SK-N-SH treated with all-trans-retinoic acid at 6 μM for 48 hours (cell line): ENCODE measurements around the gene FRG2C.
"Not testable (repeated sequence)": the region's sequence is repeated elsewhere in the genome, so short reads cannot be mapped to it uniquely, and the experiment has no call there.

Source experiments
- ARNTL ChIP-seq: fragments of 450-650 bp; formaldehyde crosslinking; IDR thresholded peaks from 2 replicates; pipeline ENCODE4 v1.5.0; 2020; ENCODE audit warnings: low read depth, mild to moderate bottlenecking, moderate library complexity, borderline replicate concordance
- BACH2 ChIP-seq: fragments of 250-450 bp; sonication (Bioruptor Pico); IDR thresholded peaks from 2 replicates; pipeline ENCODE4 v1.9.0; 2021; ENCODE audit warnings: mild to moderate bottlenecking, borderline replicate concordance
- GLIS3 ChIP-seq: fragments of 250-450 bp; sonication (Bioruptor Pico); IDR thresholded peaks from 2 replicates; pipeline ENCODE4 v1.5.0; 2020; ENCODE audit warnings: mild to moderate bottlenecking, moderate library complexity
- ISL1 ChIP-seq: fragments of 250-450 bp; sonication (Bioruptor Pico); IDR thresholded peaks from 2 replicates; pipeline ENCODE4 v2.1.2; 2022; ENCODE audit warnings: mild to moderate bottlenecking, moderate library complexity
- RARB ChIP-seq: fragments of 250-450 bp; sonication (Bioruptor Pico); IDR thresholded peaks from 2 replicates; pipeline ENCODE4 v1.8.0; 2021; ENCODE audit warnings: mild to moderate bottlenecking, moderate library complexity
- SNAI2 ChIP-seq: fragments of 250-450 bp; sonication (Bioruptor Pico); IDR thresholded peaks from 2 replicates; pipeline ENCODE4 v1.5.0; 2020; ENCODE audit warnings: mild to moderate bottlenecking, moderate library complexity
- TCF4 ChIP-seq: fragments of 250-450 bp; sonication (Bioruptor Pico); IDR thresholded peaks from 2 replicates; pipeline ENCODE4 v1.8.0; 2021; ENCODE audit warnings: mild to moderate bottlenecking, moderate library complexity, borderline replicate concordance
- ZFP3 ChIP-seq: fragments of 250-450 bp; sonication (Bioruptor Pico); IDR thresholded peaks from 2 replicates; pipeline ENCODE4 v1.5.0; 2020; ENCODE audit warnings: mild to moderate bottlenecking, moderate library complexity
- ZFP30 ChIP-seq: fragments of 450-650 bp; formaldehyde crosslinking; IDR thresholded peaks from 2 replicates; pipeline ENCODE4 v1.5.0; 2022; ENCODE audit warnings: mild to moderate bottlenecking, moderate library complexity
- ZNF565 ChIP-seq: fragments of 450-650 bp; formaldehyde crosslinking; conservative IDR thresholded peaks from 2 replicates; pipeline ENCODE4 v1.5.0; 2020; ENCODE audit warnings: low read depth, mild to moderate bottlenecking, moderate library complexity
- TF ChIP-seq, protein P1 (sequence below): fragments of 250-450 bp; sonication (Bioruptor Pico); IDR thresholded peaks from 2 replicates; pipeline ENCODE4 v1.8.0; 2020; ENCODE audit warnings: mild to moderate bottlenecking, moderate library complexity, borderline replicate concordance
- TF ChIP-seq, protein P2 (sequence below): fragments of 250-450 bp; sonication (Bioruptor Pico); IDR thresholded peaks from 2 replicates; pipeline ENCODE4 v1.5.1; 2021; ENCODE audit warnings: mild to moderate bottlenecking, moderate library complexity
- TF ChIP-seq, protein P3 (sequence below): fragments of 250-450 bp; sonication (Bioruptor Pico); IDR thresholded peaks from 2 replicates; pipeline ENCODE4 v1.5.1; 2020; ENCODE audit warnings: low read depth, mild to moderate bottlenecking, moderate library complexity

DNA sequence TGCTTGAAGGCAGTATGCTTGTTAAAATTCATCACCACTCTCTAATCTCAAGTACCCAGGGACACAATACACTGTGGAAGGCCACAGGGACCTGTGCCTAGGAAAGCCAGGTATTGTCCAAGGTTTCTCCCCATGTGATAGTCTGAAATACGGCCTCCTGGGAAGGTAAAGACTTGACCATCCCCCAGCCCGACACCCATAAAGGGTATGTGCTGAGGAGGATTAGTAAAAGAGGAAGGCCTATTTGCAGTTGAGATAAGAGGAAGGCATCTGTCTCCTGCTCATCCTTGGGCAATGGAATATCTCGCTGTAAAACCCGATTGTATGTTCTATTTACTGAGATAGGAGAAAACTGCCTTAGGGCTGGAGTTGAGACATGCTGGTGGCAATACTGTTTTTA is 18.6 kb upstream of the FRG2C start:
- not testable (repeated sequence) for TF ChIP-seq ISL1, BACH2, ARNTL, ZFP3, ZFP30, GLIS3, RARB, TCF4, SNAI2, ZNF565 (CRISPR knock-in tag)
- TF ChIP-seq, protein P1, sequence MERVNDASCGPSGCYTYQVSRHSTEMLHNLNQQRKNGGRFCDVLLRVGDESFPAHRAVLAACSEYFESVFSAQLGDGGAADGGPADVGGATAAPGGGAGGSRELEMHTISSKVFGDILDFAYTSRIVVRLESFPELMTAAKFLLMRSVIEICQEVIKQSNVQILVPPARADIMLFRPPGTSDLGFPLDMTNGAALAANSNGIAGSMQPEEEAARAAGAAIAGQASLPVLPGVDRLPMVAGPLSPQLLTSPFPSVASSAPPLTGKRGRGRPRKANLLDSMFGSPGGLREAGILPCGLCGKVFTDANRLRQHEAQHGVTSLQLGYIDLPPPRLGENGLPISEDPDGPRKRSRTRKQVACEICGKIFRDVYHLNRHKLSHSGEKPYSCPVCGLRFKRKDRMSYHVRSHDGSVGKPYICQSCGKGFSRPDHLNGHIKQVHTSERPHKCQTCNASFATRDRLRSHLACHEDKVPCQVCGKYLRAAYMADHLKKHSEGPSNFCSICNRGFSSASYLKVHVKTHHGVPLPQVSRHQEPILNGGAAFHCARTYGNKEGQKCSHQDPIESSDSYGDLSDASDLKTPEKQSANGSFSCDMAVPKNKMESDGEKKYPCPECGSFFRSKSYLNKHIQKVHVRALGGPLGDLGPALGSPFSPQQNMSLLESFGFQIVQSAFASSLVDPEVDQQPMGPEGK (CRISPR knock-in tag), result not testable (repeated sequence)
- TF ChIP-seq, protein P2, sequence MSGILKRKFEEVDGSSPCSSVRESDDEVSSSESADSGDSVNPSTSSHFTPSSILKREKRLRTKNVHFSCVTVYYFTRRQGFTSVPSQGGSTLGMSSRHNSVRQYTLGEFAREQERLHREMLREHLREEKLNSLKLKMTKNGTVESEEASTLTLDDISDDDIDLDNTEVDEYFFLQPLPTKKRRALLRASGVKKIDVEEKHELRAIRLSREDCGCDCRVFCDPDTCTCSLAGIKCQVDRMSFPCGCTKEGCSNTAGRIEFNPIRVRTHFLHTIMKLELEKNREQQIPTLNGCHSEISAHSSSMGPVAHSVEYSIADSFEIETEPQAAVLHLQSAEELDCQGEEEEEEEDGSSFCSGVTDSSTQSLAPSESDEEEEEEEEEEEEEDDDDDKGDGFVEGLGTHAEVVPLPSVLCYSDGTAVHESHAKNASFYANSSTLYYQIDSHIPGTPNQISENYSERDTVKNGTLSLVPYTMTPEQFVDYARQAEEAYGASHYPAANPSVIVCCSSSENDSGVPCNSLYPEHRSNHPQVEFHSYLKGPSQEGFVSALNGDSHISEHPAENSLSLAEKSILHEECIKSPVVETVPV (CRISPR knock-in tag), result not testable (repeated sequence)
- TF ChIP-seq, protein P3, sequence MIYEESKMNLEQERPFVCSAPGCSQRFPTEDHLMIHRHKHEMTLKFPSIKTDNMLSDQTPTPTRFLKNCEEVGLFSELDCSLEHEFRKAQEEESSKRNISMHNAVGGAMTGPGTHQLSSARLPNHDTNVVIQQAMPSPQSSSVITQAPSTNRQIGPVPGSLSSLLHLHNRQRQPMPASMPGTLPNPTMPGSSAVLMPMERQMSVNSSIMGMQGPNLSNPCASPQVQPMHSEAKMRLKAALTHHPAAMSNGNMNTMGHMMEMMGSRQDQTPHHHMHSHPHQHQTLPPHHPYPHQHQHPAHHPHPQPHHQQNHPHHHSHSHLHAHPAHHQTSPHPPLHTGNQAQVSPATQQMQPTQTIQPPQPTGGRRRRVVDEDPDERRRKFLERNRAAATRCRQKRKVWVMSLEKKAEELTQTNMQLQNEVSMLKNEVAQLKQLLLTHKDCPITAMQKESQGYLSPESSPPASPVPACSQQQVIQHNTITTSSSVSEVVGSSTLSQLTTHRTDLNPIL (CRISPR knock-in tag), result not testable (repeated sequence)
